Parathyroid adenoma (tissue), 2 donors: ENCODE results near the gene TCOF1.

Source experiments
- H2AFZ ChIP-seq: fragments of 300-600 bp; sonication (generic); one replicate; pipeline ENCODE4 v1.7.0; 2017; ENCODE audit warnings: antibody characterized with exemption, mild to moderate bottlenecking
- H3K27ac ChIP-seq: fragments of 300-600 bp; sonication (generic); one replicate; pipeline ENCODE4 v1.7.0; 2017
- H3K27me3 ChIP-seq: fragments of 300-600 bp; sonication (generic); one replicate; pipeline ENCODE4 v1.7.0; 2017; ENCODE audit warnings: low read length; ENCODE audit not compliant: control insufficient read depth, insufficient read depth
- H3K36me3 ChIP-seq: fragments of 300-600 bp; sonication (generic); one replicate; pipeline ENCODE4 v1.7.0; 2017; ENCODE audit warnings: low read length; ENCODE audit not compliant: control insufficient read depth, insufficient read depth
- H3K4me1 ChIP-seq: fragments of 300-600 bp; sonication (generic); one replicate; pipeline ENCODE4 v1.7.0; 2017; ENCODE audit warnings: control low read depth
- H3K4me2 ChIP-seq: fragments of 300-600 bp; sonication (generic); one replicate; pipeline ENCODE4 v1.7.0; 2017; ENCODE audit warnings: low read length
- H3K4me3 ChIP-seq: fragments of 300-600 bp; sonication (generic); one replicate; pipeline ENCODE4 v1.7.0; 2017; ENCODE audit warnings: low read depth, low read length
- H3K79me2 ChIP-seq: fragments of 300-600 bp; sonication (generic); one replicate; pipeline ENCODE4 v1.7.0; 2017; ENCODE audit warnings: control low read depth
- H3K9ac ChIP-seq: fragments of 300-600 bp; sonication (generic); one replicate; pipeline ENCODE4 v1.7.0; 2017; ENCODE audit warnings: mild to moderate bottlenecking
- H3K9me3 ChIP-seq: fragments of 300-600 bp; sonication (generic); one replicate; pipeline ENCODE4 v1.7.0; 2017; ENCODE audit warnings: low read length; ENCODE audit not compliant: control insufficient read depth
- TF ChIP-seq, protein P1 (sequence below): fragments of 300-600 bp; sonication (generic); IDR thresholded peaks from one replicate; pipeline ENCODE4 v1.7.0; 2017; ENCODE audit warnings: antibody characterized with exemption, mild to moderate bottlenecking
- donor health status: primary hyperparathyroidism.

The TCOF1 gene

DNA sequence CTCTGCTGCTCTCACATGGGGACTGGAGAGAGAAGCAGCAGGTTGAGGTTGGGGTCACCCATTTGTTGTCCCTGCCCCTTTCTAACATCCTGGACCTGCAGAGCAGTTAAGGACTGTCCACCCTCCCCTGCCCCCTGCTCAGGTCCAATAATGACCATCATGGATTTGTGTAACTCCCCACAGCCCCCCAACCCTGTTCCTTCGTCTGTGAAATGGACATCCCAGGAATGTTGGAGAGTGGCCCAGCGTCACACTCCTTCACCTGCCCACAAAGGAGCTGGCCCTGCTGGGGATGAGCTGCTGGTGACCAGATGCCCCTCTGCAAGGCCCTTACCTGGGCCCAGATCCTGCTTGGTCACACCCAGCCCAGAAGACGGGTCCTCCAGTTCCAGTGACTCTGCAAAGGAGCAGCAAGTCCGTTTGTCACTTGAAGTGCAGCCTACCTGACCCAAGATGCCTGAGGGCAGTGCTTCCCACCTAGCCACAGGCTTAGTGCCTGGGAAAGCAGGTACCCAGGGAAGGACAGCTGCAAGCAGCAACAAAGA, 44.8 kb downstream of the TCOF1 start:
- Histone ChIP-seq H3K4me2 (no peak overlapping the region), H2AFZ (no peak overlapping the region), H3K36me3 (no peaks in the 10 kb centered on the region), H3K4me3 (no peak overlapping the region), H3K27ac (no peak overlapping the region), H3K9ac (no peak overlapping the region), H3K4me1 (no peaks in the 10 kb centered on the region), H3K79me2 (no peaks in the 10 kb centered on the region), H3K27me3 (no peaks in the 10 kb centered on the region), H3K9me3 (no peaks in the 10 kb centered on the region)
- TF ChIP-seq, protein P1, sequence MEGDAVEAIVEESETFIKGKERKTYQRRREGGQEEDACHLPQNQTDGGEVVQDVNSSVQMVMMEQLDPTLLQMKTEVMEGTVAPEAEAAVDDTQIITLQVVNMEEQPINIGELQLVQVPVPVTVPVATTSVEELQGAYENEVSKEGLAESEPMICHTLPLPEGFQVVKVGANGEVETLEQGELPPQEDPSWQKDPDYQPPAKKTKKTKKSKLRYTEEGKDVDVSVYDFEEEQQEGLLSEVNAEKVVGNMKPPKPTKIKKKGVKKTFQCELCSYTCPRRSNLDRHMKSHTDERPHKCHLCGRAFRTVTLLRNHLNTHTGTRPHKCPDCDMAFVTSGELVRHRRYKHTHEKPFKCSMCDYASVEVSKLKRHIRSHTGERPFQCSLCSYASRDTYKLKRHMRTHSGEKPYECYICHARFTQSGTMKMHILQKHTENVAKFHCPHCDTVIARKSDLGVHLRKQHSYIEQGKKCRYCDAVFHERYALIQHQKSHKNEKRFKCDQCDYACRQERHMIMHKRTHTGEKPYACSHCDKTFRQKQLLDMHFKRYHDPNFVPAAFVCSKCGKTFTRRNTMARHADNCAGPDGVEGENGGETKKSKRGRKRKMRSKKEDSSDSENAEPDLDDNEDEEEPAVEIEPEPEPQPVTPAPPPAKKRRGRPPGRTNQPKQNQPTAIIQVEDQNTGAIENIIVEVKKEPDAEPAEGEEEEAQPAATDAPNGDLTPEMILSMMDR = no peak

- TF ChIP-seq, protein P1 = no peak
- H3K9ac ChIP-seq = no peak overlapping the region
- no peak overlapping the region for H3K4me3 ChIP-seq
- H2AFZ ChIP-seq = no peak overlapping the region
- no peaks in the 10 kb centered on the region for H3K4me1 ChIP-seq
- H3K9me3 ChIP-seq = no peaks in the 10 kb centered on the region
- H3K27me3 ChIP-seq = no peaks in the 10 kb centered on the region
- H3K36me3 ChIP-seq = no peaks in the 10 kb centered on the region
- H3K79me2 ChIP-seq = no peaks in the 10 kb centered on the region
- no peak overlapping the region for H3K4me2 ChIP-seq
- no peak overlapping the region for H3K27ac ChIP-seq
Measured at GRCh38 chr5:150402901-150403342, 45.4 kb downstream of the TCOF1 start.

GRCh38 chr5:150404121-150404520, 46.6 kb downstream of the TCOF1 start:
- TF ChIP-seq, protein P1 = no peak
- Histone ChIP-seq H3K79me2 (no peaks in the 10 kb centered on the region), H3K36me3 (no peaks in the 10 kb centered on the region), H2AFZ (no peak overlapping the region), H3K27me3 (no peaks in the 10 kb centered on the region), H3K9me3 (no peaks in the 10 kb centered on the region), H3K4me3 (no peak overlapping the region), H3K9ac (no peak overlapping the region), H3K27ac (no peak overlapping the region), H3K4me1 (no peaks in the 10 kb centered on the region), H3K4me2 (no peak overlapping the region)

DNA sequence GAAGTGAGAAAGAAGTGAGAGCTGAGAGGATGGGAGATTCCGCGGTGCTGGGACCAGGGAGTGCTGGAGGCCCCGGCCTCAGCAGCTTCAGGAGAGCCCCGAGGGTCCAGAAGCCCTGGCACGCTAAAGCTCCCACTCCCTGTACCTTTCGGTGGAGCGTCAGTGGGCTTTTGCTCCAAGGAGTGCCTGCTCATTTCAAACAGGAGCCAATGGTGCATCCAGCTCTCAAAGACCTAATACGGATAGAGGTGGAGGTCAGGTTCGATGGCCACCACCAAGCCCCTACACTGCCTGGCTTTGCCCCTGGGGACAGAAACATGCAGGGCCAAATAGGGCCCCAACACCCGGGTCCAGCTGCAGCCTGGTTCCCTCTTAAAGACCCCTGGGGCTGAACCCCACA, 47.0 kb downstream of the TCOF1 start:
- TF ChIP-seq, protein P1 = no peak
- no peaks in the 10 kb centered on the region for H3K4me1 ChIP-seq
- H3K27ac ChIP-seq = no peak overlapping the region

More for the DNA sequence above, 47.0 kb downstream of the TCOF1 start:
- no peak overlapping the region for H2AFZ ChIP-seq
- no peaks in the 10 kb centered on the region for H3K9me3 ChIP-seq
- no peak overlapping the region for H3K9ac ChIP-seq
- H3K79me2 ChIP-seq = no peaks in the 10 kb centered on the region
- no peak overlapping the region for H3K4me2 ChIP-seq
- no peaks in the 10 kb centered on the region for H3K27me3 ChIP-seq
- H3K36me3 ChIP-seq = no peaks in the 10 kb centered on the region
- H3K4me3 ChIP-seq = no peak overlapping the region
